H1 (cell line): ENCODE data around the gene PCSK1N. TPM values are rescaled to one million over a fixed set of nuclear protein-coding genes. Genes with fewer than 3 reads are reported as not detected.

ENCODE experiments used
- CTCF ChIA-PET: fragments of 300-600 bp; sonication (Branson Sonifier 250); formaldehyde crosslinking; loops from one replicate; lab custom pipeline; 2021; ENCODE audit not compliant: partially characterized antibody; lab: Charles Lee
- POLR2A ChIA-PET: fragments of 300-600 bp; sonication (Branson Sonifier 250); formaldehyde crosslinking; loops from one replicate; lab custom pipeline; 2021; ENCODE audit warnings: inconsistent platforms; ENCODE audit not compliant: partially characterized antibody; lab: Charles Lee
- DNase-seq, 2 experiments: peaks; one replicate each; pipeline versions ENCODE4 v3.0.0 to v3.0.0-alpha.2; 2010 to 2022; ENCODE audit warnings: low spot score in 2 of 2, low read depth in 1 of 2, mixed read lengths in 1 of 2
- FAIRE-seq: peaks from 2 replicates; lab custom pipeline; 2011; peaks lifted over from hg19 to GRCh38; lab: Jason Lieb, UNC
- H2AFZ ChIP-seq: 2 replicates; pipeline ENCODE4 v1.8.1; 2012; ENCODE audit warnings: low read length, inconsistent platforms
- H2AK5ac ChIP-seq: 2 replicates; pipeline ENCODE4 v1.6.1; 2013; ENCODE audit warnings: low read depth, low read length
- H2BK120ac ChIP-seq: replicated peaks from 2 replicates; pipeline ENCODE3; 2013; ENCODE audit warnings: low read depth, low read length, inconsistent platforms
- H2BK12ac ChIP-seq: 2 replicates; pipeline ENCODE4 v1.6.1; 2013; ENCODE audit warnings: low read depth, low read length
- H2BK15ac ChIP-seq: 2 replicates; pipeline ENCODE4 v1.6.1; 2013; ENCODE audit warnings: low read length
- H2BK20ac ChIP-seq: 2 replicates; pipeline ENCODE4 v1.6.1; 2013; ENCODE audit warnings: low read length
- H2BK5ac ChIP-seq: 2 replicates; pipeline ENCODE4 v1.6.1; 2013; ENCODE audit warnings: low read depth, low read length
- H3K14ac ChIP-seq: 2 replicates; pipeline ENCODE4 v1.6.1; 2013; ENCODE audit warnings: inconsistent platforms; ENCODE audit not compliant: insufficient read length
- H3K18ac ChIP-seq: 2 replicates; pipeline ENCODE4 v1.6.1; 2013; ENCODE audit warnings: low read length; ENCODE audit errors: extremely low read depth
- H3K23ac ChIP-seq: 2 replicates; pipeline ENCODE4 v1.6.1; 2013; ENCODE audit warnings: inconsistent platforms; ENCODE audit not compliant: insufficient read length
- H3K23me2 ChIP-seq: 2 replicates; pipeline ENCODE4 v1.6.1; 2013; ENCODE audit warnings: low read depth, low read length
- H3K27ac ChIP-seq: 2 replicates; pipeline ENCODE4 v1.6.1; 2011; ENCODE audit warnings: low read depth, low read length, inconsistent platforms
- H3K27me3 ChIP-seq, 4 experiments: replicated peaks in 1 of 4; 1 replicate in 1 of 4; 2 replicates in 3 of 4; pipeline versions ENCODE4 v1.6.1 to v1.8.1; 2011 to 2013; ENCODE audit warnings: low read length in 3 of 4, mild to moderate bottlenecking in 3 of 4, inconsistent platforms in 2 of 4, mixed read lengths in 2 of 4, moderate library complexity in 1 of 4; ENCODE audit not compliant: control insufficient read depth in 3 of 4, insufficient read depth in 3 of 4; ENCODE audit errors: extremely low read depth in 1 of 4
- H3K36me3 ChIP-seq, 4 experiments: 2 replicates each; pipeline versions ENCODE4 v1.6.1 to v1.8.1; 2011 to 2013; ENCODE audit warnings: mild to moderate bottlenecking in 4 of 4, low read length in 3 of 4, moderate library complexity in 2 of 4, control low read depth in 1 of 4, inconsistent platforms in 1 of 4; ENCODE audit not compliant: insufficient read depth in 4 of 4, control insufficient read depth in 2 of 4
- H3K4ac ChIP-seq: replicated peaks from 2 replicates; pipeline ENCODE3; 2013; ENCODE audit warnings: low read length, low read depth, mixed read lengths, inconsistent platforms; ENCODE audit not compliant: insufficient read length
- H3K4me1 ChIP-seq, 4 experiments: replicated peaks in 1 of 4; 1 replicate in 1 of 4; 2 replicates in 3 of 4; pipeline versions ENCODE4 v1.6.1 to v1.8.1; 2011 to 2013; ENCODE audit warnings: low read length in 3 of 4, inconsistent platforms in 2 of 4, mixed read lengths in 1 of 4; ENCODE audit not compliant: insufficient read depth in 4 of 4, control insufficient read depth in 3 of 4
- H3K4me2 ChIP-seq, 2 experiments: 2 replicates each; pipeline versions ENCODE4 v1.6.1 to v1.8.1; 2011 to 2013; ENCODE audit warnings: low read depth in 2 of 2, low read length in 2 of 2, control low read depth in 1 of 2, inconsistent platforms in 1 of 2, mild to moderate bottlenecking in 1 of 2; ENCODE audit not compliant: insufficient read depth in 1 of 2
- H3K4me3 ChIP-seq, 4 experiments: fragments of 200-600, 300-600 bp in 1 of 4; sonication (generic), shearing (Covaris generic), sonication (Bioruptor Twin) in 1 of 4; 2 replicates each; pipeline versions ENCODE4 v1.5.1 to v1.8.1; 2011 to 2016; ENCODE audit warnings: low read length in 4 of 4, low read depth in 3 of 4, control low read depth in 2 of 4, inconsistent platforms in 2 of 4, mild to moderate bottlenecking in 2 of 4, mixed read lengths in 1 of 4, moderate library complexity in 1 of 4; ENCODE audit not compliant: insufficient read depth in 2 of 4; ENCODE audit errors: extremely low read depth in 1 of 4
- H3K56ac ChIP-seq: replicated peaks from 2 replicates; pipeline ENCODE3; 2013; ENCODE audit warnings: low read depth, mild to moderate bottlenecking, mixed read lengths, low read length, inconsistent platforms; ENCODE audit not compliant: insufficient read length
- H3K79me1 ChIP-seq: 2 replicates; pipeline ENCODE4 v1.6.1; 2013; ENCODE audit warnings: low read depth, low read length, control low read depth
- H3K79me2 ChIP-seq, 2 experiments: 2 replicates each; pipeline versions ENCODE4 v1.6.1 to v1.8.1; 2012 to 2013; ENCODE audit warnings: low read length in 2 of 2, mild to moderate bottlenecking in 2 of 2, inconsistent platforms in 1 of 2; ENCODE audit not compliant: insufficient read depth in 2 of 2, control insufficient read depth in 1 of 2
- H3K9ac ChIP-seq, 4 experiments: replicated peaks in 1 of 4; 1 replicate in 1 of 4; 2 replicates in 3 of 4; pipeline versions ENCODE4 v1.6.1 to v1.8.1; 2011 to 2013; ENCODE audit warnings: low read depth in 3 of 4, low read length in 3 of 4, control low read depth in 2 of 4, mild to moderate bottlenecking in 2 of 4, moderate library complexity in 2 of 4, inconsistent platforms in 1 of 4; ENCODE audit errors: extremely low read depth in 1 of 4
- H3K9me3 ChIP-seq, 2 experiments: 2 replicates each; pipeline versions ENCODE4 v1.6.1 to v1.8.1; 2012 to 2013; ENCODE audit warnings: mild to moderate bottlenecking in 2 of 2, moderate library complexity in 2 of 2, control low read depth in 1 of 2, inconsistent platforms in 1 of 2, low read depth in 1 of 2, low read length in 1 of 2, mixed read lengths in 1 of 2; ENCODE audit not compliant: insufficient read depth in 2 of 2
- H4K20me1 ChIP-seq, 2 experiments: replicated peaks in 1 of 2; 2 replicates each; pipeline versions ENCODE3 to v1.8.1; 2011 to 2013; ENCODE audit warnings: inconsistent platforms in 2 of 2, low read length in 2 of 2, mild to moderate bottlenecking in 1 of 2; ENCODE audit not compliant: insufficient read depth in 2 of 2, control insufficient read depth in 1 of 2
- H4K5ac ChIP-seq: 2 replicates; pipeline ENCODE4 v1.6.1; 2013; ENCODE audit warnings: low read length, low read depth, mixed read lengths, inconsistent platforms; ENCODE audit not compliant: insufficient read length
- H4K8ac ChIP-seq: 2 replicates; pipeline ENCODE4 v1.8.0; 2013; ENCODE audit warnings: mild to moderate bottlenecking, moderate library complexity, low read length, inconsistent platforms; ENCODE audit not compliant: insufficient read depth; ENCODE audit errors: extremely low read depth
- H4K91ac ChIP-seq: replicated peaks from 2 replicates; pipeline ENCODE3; 2013; ENCODE audit warnings: low read length, mixed read lengths, inconsistent platforms; ENCODE audit not compliant: insufficient read length
- CREB1 ChIP-seq: IDR thresholded peaks from 2 replicates; pipeline ENCODE4 v1.6.1; 2012; ENCODE audit warnings: inconsistent platforms
- KDM4A ChIP-seq: IDR thresholded peaks from one replicate; pipeline ENCODE4 v1.7.1; 2012; ENCODE audit warnings: low read depth, mild to moderate bottlenecking, moderate library complexity, low read length, inconsistent platforms; ENCODE audit not compliant: severe bottlenecking
- ZNF274 ChIP-seq: IDR thresholded peaks from 2 replicates; pipeline ENCODE4 v1.7.0; 2012; ENCODE audit warnings: low read length, borderline replicate concordance; ENCODE audit errors: extremely low read depth
- WGBS, 2 experiments: shearing (Covaris generic) in 1 of 2; methylation state at CpG; one replicate each; pipeline versions ENCODE4 v1.1.6 to v1.1.7; 2013 to 2015; ENCODE audit warnings: low lambda C conversion rate in 2 of 2, mixed read lengths in 2 of 2, inconsistent platforms in 1 of 2, low coverage in 1 of 2, missing lambda C conversion rate in 1 of 2; ENCODE audit not compliant: insufficient replicate concordance in 2 of 2, insufficient coverage in 1 of 2, insufficient read length in 1 of 2; ENCODE audit errors: extremely low coverage in 1 of 2, missing lambda C conversion rate in 1 of 2; 5-methylcytosine and 5-hydroxymethylcytosine counted together
- polyA plus RNA-seq, 7 experiments: library from polyadenylated mRNA; depleted of rRNA in 3 of 7; stranded (reverse) in 5 of 7; unstranded in 2 of 7; fragments of >200 nt in 5 of 7; fragments of 200-250 nt in 2 of 7; gene quantifications; 1 replicate in 5 of 7; 2 replicates in 1 of 7; 4 replicates in 1 of 7; pipeline versions ENCODE4 v1.2.1 to v1.2.3, GENCODE V29; 2011 to 2013; ENCODE audit warnings: missing spikeins in 2 of 7, mixed read lengths in 2 of 7
- total RNA-seq: library from RNA; stranded (reverse); fragmentation: NEBNext Ultra II Directional; extraction: Animal tissue kit (Norgen Biotek cat#: 25700); gene quantifications from 2 replicates; pipeline ENCODE4 v1.2.1, GENCODE V29; 2021

Gene PCSK1N
- total and polyA plus RNA-seq, 2 of the 8 experiments (the other 6 are each of a cell fraction or from before 2014, with no cell fraction given) = 3.6 to 4.5 TPM

- Histone ChIP-seq H3K14ac (no peak overlapping the region), H4K20me1 (no peaks in the 10 kb centered on the region), H3K27me3 (no peaks in the 10 kb centered on the region), H3K23me2 (no peaks in the 10 kb centered on the region), H2AK5ac (no peak overlapping the region), H2BK12ac (no peak overlapping the region), H3K23ac (no peak overlapping the region), H4K5ac (no peak overlapping the region), H3K9ac (no peak overlapping the region), H3K4ac (no peak overlapping the region), H3K4me3 (no peak overlapping the region), H4K8ac (no peak overlapping the region), H3K4me1 (no peaks in the 10 kb centered on the region), H3K56ac (no peak overlapping the region), H2BK15ac (no peak overlapping the region), H3K18ac (no peak overlapping the region), H3K9me3 (no peaks in the 10 kb centered on the region), H2BK20ac (no peak overlapping the region), H2BK5ac (no peak overlapping the region), H3K79me1 (no peaks in the 10 kb centered on the region), H3K36me3 (no peaks in the 10 kb centered on the region), H3K4me2 (no peak overlapping the region), H2BK120ac (no peak overlapping the region), H2AFZ (no peak overlapping the region), H3K79me2 (no peaks in the 10 kb centered on the region), H4K91ac (no peak overlapping the region), H3K27ac (no peak overlapping the region)
- 75% methylated on average over 4 of the region's 13 CpGs; no CpG with 5 or more reads in 1 of the 2 experiments for WGBS, 2 experiments
- ChIA-PET POLR2A (interaction anchor here (0.7 to 1.3 kb wide), 2 partner anchors 25 to 115 kb away, joined by 3 to 4 read pairs; partner anchors contain the start of genes PQBP1 and TIMM17B), CTCF (interaction anchor here (0.6 kb wide), 1 partner anchor 129 kb away, joined by 3 read pairs; the partner anchor contains the start of gene SLC35A2)
- no peak for FAIRE-seq
- TF ChIP-seq CREB1 (no peak), ZNF274 (no peak), KDM4A (no peak)
- DNase-seq = no peak
These were observed 52.6 kb downstream of the PCSK1N start for GRCh38 chrX:48782795-48783194.
